ENCODE data around the gene DLG4.

DNA sequence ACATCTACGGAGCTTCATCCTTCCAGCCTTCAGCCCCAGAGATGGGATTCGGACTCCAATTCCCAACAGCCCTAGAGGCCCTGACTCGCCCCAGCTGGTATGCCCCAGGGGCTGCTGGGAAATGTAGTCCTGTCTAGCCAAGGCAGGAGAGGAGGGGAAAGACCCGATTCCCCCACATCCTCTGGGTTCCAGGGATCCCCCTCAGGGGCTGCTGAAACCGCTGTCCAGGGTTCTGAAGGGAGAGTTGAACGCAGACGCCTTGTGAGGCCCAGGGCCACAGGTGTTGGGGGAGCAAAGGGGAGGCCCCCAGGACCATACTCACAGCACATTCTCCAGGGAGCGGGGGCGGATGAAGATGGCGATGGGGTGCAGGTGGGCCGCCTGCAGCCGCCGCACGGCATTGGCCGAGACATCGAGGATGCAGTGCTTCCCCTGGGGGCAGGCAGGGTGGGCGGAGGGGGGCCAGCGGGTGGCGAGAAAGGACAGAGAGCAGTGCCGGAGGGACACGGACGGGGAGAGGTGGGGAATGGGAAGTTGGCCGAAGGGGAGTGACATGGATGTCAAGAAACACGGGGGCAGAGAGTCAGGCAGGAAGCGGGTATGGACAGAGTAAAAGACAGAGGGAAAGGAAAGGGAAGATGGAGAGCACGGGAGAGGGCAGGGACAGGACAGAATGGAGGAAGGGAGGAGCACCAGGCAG, 27.9 kb downstream of the DLG4 start:
- no peak for TF ChIP-seq POLR2A (IDR thresholded peaks at IDR 0.05; ENCODE audit: low read length)
- no peak for TF ChIP-seq GATA1 (IDR thresholded peaks at IDR 0.05; ENCODE audit: low read depth, low read length)

All from erythroblast (primary cell).